ENCODE data around the gene CES2.

GRCh38 chr16:66991545-66992077 lies 56.3 kb downstream of the CES2 start:
- TF ChIP-seq CTCF (IDR thresholded peaks at IDR 0.05) (no peak), POLR2A (IDR thresholded peaks at IDR 0.05) (no peak)

Measured in Peyer's patch (tissue), 4 donors.